ENCODE data around the gene DNAI1.
A peak's percentile ranks its signal among the peaks of the same experiment; 100 is the strongest.

Gene DNAI1

GRCh38 chr9:34562135-34562745, 103.6 kb downstream of the DNAI1 start:
- peak; percentile 38 for DNase-seq (ENCODE audit: low read depth)
- TF ChIP-seq, protein P1, sequence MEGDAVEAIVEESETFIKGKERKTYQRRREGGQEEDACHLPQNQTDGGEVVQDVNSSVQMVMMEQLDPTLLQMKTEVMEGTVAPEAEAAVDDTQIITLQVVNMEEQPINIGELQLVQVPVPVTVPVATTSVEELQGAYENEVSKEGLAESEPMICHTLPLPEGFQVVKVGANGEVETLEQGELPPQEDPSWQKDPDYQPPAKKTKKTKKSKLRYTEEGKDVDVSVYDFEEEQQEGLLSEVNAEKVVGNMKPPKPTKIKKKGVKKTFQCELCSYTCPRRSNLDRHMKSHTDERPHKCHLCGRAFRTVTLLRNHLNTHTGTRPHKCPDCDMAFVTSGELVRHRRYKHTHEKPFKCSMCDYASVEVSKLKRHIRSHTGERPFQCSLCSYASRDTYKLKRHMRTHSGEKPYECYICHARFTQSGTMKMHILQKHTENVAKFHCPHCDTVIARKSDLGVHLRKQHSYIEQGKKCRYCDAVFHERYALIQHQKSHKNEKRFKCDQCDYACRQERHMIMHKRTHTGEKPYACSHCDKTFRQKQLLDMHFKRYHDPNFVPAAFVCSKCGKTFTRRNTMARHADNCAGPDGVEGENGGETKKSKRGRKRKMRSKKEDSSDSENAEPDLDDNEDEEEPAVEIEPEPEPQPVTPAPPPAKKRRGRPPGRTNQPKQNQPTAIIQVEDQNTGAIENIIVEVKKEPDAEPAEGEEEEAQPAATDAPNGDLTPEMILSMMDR (IDR thresholded peaks at IDR 0.05; ENCODE audit: insufficient read depth, low read depth, low read length, missing control alignments): peak; percentile 71
- H3K4me3 ChIP-seq (ENCODE audit: low read depth, low read length): no peak overlapping the region

DNA sequence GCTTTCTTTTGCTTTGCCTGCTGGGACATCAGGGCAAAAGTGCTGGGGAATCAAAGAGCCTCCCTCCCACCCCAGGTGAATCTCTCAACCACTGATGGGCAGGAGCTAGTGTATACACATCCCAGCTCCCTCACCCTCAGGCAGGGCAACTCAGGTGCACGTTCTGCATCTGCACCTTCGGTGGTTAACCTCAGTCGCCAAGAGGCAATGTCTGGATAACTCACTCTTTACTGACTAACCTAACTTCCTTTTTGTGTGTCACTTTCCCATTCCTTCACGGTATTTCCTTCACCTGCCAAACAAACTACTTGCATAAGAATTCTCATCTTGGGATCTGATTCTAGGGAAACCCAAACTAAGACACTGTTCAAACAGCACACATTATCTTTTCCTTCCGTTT, 104.7 kb downstream of the DNAI1 start:
- TF ChIP-seq, protein P1 (IDR thresholded peaks at IDR 0.05; ENCODE audit: insufficient read depth, low read depth, low read length, missing control alignments): no peak
- no peak overlapping the region for H3K4me3 ChIP-seq (ENCODE audit: low read depth, low read length)
- no peak for DNase-seq (ENCODE audit: low read depth)

DNA sequence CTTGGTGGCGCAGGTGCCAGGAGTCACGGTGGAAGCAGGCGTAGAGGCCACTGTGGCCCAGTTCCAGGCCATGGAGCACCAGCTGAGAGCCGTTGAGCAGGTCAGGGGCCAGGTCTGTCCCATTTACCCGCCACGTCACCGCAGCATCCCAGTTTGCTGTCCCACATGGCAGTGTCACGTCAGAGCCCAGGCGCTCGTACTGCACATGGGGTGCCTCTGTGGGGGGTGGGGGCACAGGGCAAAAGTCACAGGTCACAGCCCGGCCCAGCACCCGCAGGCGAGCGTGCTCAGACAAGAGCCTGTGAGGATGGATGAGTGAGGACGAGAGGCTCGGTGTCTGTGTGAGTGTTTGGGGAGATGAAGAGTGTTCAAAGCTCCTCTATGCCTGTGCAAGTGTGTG, 106.0 kb downstream of the DNAI1 start:
- no peak overlapping the region for H3K4me3 ChIP-seq (ENCODE audit: low read depth, low read length)
- TF ChIP-seq, protein P1 (IDR thresholded peaks at IDR 0.05; ENCODE audit: insufficient read depth, low read depth, low read length, missing control alignments): no peak
- no peak for DNase-seq (ENCODE audit: low read depth)

DNA sequence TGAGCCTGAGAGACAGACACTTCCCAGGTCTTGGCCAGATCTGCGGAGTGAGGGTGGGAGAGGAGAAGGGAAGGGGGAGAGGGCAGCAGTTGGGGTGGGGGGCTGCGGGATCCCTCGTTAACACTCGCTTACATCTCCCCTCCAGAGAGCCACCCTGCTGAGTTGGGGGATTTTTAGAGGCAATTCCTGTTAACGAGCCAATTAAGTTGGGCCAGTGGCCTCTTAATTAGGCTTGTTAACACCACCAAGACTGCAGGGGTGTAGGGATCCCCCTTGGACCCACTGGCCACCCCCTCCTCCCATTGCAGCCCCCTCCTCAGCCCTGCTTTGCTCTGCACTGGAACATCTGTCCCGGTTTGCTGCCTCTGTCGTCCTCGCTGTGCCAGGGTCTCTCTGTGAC, 107.3 kb downstream of the DNAI1 start:
- DNase-seq (ENCODE audit: low read depth): no peak
- TF ChIP-seq, protein P1 (IDR thresholded peaks at IDR 0.05; ENCODE audit: insufficient read depth, low read depth, low read length, missing control alignments): no peak
- no peak overlapping the region for H3K4me3 ChIP-seq (ENCODE audit: low read depth, low read length)

GRCh38 chr9:34566322-34566721, 107.7 kb downstream of the DNAI1 start:
- no peak for DNase-seq (ENCODE audit: low read depth)
- TF ChIP-seq, protein P1 (IDR thresholded peaks at IDR 0.05; ENCODE audit: insufficient read depth, low read depth, low read length, missing control alignments): no peak
- H3K4me3 ChIP-seq (ENCODE audit: low read depth, low read length): no peak overlapping the region

GRCh38 chr9:34566972-34567371, 108.4 kb downstream of the DNAI1 start:
- TF ChIP-seq, protein P1 (IDR thresholded peaks at IDR 0.05; ENCODE audit: insufficient read depth, low read depth, low read length, missing control alignments): no peak
- H3K4me3 ChIP-seq (ENCODE audit: low read depth, low read length): no peak overlapping the region
- no peak for DNase-seq (ENCODE audit: low read depth)

GRCh38 chr9:34568133-34568532, 109.5 kb downstream of the DNAI1 start:
- no peak for DNase-seq (ENCODE audit: low read depth)

More at GRCh38 chr9:34568133-34568532, 109.5 kb downstream of the DNAI1 start:
- TF ChIP-seq, protein P1 (IDR thresholded peaks at IDR 0.05; ENCODE audit: insufficient read depth, low read depth, low read length, missing control alignments): no peak
- H3K4me3 ChIP-seq (ENCODE audit: low read depth, low read length): no peak overlapping the region

Data from GM12865 (cell line).